Inflammatory macrophage treated with lipopolysaccharide for 4 hours (primary cell): ENCODE results near the gene TM9SF4.
A peak's percentile ranks its signal among the peaks of the same experiment; 100 is the strongest.

ENCODE experiments used
- DNase-seq: peaks from one replicate; pipeline ENCODE4 v3.0.0-alpha.2; 2020

TM9SF4 gene, protein sequence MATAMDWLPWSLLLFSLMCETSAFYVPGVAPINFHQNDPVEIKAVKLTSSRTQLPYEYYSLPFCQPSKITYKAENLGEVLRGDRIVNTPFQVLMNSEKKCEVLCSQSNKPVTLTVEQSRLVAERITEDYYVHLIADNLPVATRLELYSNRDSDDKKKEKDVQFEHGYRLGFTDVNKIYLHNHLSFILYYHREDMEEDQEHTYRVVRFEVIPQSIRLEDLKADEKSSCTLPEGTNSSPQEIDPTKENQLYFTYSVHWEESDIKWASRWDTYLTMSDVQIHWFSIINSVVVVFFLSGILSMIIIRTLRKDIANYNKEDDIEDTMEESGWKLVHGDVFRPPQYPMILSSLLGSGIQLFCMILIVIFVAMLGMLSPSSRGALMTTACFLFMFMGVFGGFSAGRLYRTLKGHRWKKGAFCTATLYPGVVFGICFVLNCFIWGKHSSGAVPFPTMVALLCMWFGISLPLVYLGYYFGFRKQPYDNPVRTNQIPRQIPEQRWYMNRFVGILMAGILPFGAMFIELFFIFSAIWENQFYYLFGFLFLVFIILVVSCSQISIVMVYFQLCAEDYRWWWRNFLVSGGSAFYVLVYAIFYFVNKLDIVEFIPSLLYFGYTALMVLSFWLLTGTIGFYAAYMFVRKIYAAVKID

DNA sequence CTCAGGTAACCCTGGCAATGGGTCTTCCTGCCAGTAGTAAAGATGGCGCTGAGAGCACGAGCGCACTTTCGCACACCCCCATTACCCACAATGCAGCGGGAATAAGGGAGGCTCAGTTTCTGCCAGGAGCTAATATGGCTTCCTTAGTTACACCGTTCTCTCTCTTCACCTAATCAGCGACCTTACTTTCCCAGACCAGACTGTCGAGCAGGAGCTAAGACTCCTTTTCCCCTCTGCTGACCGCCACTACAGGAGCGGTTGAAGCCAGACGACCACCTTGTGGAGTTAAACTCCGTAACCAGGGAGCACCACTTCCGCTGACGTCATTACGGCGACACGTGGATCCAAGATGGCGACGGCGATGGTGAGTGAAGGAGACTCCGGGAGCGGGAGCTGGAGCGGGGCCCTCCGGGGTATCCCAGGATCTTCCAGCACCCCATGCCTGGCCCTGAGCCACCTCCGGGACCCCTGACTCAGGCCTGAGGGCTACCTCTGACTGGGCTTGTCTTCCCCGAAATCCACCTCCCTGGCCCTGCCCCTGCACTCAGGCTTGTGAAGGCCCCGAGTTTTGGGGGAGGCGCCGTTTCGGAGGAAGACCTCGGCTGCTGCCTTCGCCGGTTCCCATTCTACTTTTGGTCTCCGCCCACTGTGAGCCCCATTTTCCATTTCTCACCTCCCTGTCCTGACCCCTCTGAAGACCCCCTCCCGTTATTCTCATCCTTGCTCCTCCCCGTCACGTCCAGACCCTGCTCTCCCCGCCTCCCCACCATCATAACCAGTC lies at the start of gene TM9SF4:
TSS of gene TM9SF4 (plus strand) at position 323 of the 781 bp plus-strand sequence. CDS start at position 350, 27 bp downstream.
- DNase-seq: peak; percentile 91

DNA sequence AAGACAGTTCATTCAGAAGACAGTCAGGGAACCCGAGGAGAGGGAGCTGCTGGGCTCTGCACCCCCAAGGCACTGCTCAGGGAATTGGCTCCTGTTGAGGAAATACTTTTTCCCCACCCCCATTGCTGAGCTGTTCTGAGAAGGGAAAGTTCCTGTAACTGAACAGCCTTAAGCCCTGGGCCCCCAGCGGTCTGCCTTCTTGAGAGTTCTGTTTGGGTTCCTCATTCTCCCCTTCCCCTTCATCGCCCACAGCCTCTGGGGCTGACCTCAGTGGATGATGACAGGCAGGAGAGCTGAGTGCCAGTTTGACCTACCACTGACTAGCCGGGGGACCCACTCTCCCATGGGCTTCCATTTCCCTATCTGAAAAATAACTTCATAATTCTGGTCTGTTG lies 46.7 kb upstream of the TM9SF4 start:
- DNase-seq: peak; percentile 99

DNA sequence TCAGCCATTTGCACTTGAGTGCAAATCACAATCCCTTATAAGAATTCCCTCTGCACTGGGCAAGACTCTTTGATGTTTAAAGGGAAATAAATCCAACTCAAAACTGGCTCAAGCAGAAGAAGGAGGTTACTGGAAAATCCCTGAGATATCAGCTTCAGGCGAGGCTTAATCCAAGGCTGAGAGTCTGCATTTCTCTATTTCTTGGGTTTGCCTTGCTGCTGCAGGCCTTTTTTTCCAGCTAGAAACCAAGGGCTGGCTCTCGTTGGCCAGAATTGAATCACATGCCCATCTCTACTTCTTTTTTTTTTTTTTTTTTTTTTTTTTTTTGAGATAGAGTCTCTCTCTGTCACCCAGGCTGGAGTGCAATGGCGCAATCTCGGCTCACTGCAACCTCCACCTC lies 45.8 kb upstream of the TM9SF4 start:
- peak; percentile 85 for DNase-seq

DNA sequence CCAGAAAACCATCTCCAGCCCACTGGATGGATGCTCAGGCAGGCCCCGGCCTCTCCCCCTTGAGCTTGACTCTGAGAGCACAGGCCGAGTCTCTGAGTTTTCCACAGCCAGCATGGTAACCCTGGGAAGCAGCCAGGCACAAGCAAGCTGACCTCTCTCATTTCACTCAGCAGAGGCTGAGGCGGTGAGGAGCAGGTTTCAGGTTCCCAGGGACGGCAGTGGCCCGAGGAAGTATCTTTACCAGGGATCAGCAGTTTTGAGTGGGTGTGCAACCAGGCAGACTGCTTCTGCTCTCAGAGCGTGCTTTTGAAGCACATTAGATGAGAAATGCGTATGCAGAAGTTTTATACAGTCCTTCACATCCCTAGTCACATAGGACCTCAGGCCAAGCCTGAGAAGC lies 44.8 kb upstream of the TM9SF4 start:
- peak; percentile 90 for DNase-seq

DNA sequence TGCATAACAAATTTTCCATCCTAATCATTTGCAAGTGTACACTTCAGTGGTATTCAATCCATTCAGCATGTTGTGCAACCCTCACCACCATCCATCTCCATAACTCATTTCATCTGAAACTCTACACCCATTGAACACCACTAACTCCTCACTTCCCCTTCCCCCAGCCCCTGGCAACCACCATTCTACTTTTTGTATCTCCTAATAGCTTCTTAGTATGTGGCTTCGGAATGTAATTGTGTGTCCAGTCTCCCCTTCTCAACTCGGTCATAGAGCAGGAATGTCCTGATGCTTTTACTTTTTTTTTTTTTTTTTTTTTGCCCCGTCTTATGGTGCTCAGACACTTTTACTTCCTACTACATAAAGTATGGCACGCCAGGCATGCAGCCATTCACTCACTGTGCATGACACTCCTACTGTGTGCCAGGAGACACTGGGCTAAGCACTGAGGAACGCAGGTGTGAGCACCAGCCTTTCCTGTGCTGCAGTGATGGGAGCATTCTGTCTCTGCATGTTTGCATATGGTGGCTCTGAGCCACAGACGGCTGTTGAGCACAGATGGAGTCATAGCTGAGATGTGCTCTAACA lies 42.2 kb upstream of the TM9SF4 start:
- DNase-seq: peak; percentile 78

DNA sequence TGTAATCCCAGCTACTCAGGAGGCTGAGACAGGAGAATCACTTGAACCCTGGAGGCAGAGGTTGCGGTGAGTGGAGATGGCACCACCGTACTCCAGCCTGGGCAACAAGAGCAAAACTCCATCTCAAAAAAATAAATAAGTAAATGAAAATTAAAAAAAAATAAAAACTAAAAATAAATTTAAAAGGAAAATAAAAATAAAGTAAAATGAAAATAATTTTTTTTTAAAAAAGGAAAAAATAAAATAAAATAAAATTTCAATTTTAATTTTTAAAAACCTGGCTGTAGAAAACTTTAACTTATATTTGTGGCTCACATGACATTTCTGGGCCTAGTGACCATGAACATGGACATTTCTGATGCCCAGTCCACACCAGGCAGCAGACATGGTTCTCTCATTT lies 41.3 kb upstream of the TM9SF4 start:
- DNase-seq: no peak

DNA sequence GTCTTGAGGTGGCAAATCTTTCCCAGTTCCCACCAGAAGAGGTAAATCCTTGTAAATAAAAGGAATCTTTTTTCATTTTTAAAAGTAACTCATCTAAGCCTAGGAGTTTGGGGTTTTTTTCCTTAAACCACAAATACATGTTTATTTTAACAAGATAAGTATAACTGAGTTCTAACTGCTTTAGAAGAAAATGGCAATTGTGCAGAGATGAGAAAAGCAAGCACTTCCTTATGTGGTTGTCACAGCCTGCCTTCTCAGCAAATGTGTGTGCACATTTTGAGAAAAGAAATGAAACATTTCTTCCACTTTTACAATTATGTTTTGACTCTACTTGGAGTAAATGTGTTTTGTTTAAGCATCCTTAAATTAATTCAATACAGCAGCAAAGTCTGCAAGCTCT lies 39.8 kb upstream of the TM9SF4 start:
- no peak for DNase-seq

DNA sequence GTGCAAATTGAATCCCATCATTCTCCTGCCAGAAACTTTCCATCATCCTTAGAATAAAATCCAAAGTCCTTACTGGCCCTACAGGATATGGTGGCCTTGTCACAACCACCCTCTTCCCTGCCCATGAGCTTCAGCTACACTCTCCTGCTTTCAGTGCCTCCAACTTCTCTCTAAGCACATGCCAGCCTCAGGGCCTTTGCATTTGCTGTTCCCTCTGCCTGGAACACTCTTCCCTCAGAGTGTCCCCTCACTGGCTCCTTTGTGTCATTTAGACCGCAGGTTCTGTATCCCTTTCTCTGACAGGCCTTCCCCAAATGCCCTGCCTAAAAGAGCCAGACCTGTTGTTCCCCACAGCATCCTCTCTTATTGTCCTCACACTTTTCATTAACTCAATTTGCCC lies 39.2 kb upstream of the TM9SF4 start:
- no peak for DNase-seq

DNA sequence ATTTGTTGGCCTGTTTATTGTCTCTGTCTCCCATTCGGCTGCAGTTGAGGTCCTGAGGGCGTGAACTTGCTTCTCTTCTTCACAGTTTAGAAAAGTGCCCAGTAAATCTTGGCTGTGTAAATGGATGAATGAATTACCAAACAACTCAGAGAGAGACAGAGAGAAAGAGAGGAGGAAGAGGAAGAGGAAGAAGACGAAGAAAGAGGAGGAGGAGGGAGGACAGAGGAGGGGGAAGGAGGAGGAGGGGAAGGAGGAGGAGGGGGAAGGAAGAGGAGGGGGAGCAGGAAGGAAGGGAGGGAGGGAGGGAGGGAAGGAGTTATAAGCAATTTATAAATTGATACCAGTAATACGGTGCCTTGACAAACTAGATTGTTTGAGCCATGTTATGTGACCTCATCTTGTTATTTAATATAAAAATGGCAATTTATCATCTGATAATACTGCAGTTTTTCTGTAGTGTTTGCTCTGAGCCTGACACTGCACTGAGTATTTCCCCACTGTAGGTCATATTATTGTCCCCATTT lies 38.8 kb upstream of the TM9SF4 start:
- no peak for DNase-seq

DNA sequence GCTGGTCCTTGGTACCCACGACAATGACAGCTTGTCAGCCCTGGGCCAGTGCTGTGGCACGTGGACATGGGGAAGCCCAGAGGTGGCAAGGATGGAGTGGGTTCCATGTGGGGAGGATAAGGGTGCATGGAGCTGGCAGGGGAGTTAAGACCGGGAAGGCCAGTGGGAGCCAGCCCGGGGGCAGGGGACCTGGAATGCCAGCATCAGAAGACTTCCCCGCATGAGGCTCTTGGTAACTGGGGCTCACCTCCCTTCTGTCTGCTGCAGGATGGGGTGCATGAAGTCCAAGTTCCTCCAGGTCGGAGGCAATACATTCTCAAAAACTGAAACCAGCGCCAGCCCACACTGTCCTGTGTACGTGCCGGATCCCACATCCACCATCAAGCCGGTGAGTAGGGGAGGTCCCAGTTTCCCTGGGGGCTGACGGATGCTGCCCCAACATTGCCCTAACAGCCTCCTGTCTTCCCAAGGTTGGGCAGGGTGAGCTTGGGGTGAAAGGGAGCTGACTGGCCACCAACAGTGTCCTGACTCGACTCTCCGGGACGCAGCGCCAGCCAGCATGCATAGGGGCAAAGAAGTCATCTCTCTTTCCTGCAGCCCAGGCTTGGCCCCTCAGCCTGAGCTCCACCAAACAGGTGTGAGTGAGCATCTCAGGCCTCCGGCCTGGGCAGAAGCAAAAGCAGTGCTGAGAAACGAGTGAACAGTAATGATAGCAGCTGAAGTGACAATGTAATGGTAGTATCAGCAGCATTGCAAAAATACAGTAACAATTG lies 37.9 kb upstream of the TM9SF4 start:
- DNase-seq: no peak

DNA sequence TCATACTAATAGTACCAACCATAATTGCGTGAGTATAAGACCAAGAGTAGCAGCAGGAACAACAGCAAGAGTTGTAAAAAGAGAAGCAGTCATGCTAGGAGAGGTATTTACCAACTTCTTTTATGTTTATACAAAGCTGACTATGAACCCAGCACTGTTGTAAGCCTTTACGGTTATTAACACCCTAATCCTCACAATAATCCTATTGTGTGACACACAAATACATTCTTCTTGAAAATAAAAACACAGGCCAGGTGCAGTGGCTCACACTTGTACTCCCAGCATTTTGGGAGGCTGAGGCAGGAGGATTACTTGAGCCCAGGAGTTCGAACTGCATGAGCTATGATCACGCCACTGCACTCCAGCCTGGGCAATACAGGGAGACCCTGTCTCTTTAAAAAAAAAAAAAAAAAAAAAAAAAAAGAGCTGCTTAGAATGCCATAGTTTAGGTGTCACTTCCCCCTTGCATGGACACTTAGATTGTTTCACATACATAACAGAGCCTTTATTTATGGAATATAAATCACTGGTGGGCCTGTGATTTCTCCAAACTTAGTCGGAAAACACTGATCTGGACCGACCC lies 37.3 kb upstream of the TM9SF4 start:
- no peak for DNase-seq

DNA sequence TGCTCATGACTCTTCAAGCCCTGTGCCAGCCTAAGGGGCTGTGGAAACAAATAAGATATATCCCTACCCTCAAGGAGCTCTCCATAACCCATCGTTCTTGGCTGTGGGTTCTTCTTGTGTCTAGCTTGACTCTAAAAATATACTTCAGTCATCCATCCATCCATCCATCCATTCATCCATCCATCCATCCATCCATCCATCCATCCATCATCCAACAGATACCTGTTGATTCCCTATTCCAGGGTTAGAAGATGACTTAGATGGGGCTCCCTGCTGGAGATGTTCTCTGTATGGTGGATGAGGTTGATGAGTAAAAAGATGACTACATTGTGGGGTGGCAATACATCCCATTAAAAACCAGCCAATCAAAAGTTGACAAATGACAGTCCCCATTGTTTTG lies 34.0 kb upstream of the TM9SF4 start:
- no peak for DNase-seq

DNA sequence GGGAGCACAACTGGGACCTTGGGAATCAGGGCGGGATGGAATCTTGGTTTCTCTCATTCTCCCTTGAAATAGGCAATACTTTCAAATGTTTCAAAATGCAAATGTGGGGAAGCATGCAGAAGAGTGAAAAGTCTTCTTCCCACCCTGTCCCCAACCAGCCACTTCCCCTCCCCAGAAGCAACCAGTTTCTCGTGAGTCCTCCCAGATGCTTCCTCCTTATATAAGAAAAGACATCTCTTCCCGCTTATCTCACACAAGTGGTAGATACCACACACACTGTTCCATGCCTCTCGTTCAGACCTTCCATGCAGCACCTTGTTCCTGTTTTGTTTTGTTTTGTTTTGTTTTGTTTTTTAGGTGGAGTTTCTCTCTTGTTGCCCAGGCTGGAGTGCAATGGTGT lies 32.3 kb upstream of the TM9SF4 start:
- DNase-seq: peak; percentile 81

DNA sequence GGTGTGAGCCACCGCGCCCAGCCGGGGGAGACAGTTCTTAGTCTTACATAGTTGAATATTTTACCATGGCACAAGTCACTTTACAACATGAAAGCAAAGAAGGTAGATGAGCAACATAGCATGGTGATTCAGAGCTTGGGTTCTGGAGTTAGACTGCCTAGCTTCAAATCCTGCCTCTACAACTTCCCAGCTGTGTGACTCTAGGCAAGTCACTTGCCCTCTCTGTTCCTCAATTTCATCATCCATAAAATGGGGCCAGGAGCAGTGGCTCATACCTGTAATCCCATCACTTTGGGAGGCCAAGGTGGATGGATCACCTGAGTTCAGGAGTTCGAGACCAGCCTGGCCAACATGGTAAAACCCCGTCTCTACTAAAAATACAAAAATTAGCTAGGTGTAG lies 31.2 kb upstream of the TM9SF4 start:
- no peak for DNase-seq

DNA sequence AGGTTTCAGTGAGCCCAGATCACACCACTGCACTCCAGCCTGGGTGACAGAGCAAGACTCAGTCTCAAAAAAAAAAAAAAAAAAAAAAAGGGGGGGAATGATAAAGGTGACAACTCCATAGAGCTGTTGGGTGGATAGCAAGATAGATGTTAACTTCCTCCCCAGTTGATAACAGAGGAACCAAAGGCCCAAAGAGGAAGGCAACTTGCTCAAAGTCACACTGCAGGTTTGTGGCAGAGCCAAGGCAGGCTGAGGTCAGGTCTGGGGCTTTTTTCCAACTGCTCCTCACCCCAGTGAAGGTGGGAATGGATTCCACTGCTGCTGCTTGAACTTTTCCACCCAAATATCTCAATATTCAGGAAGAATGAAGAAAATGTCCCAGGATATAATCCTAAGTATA lies 30.7 kb upstream of the TM9SF4 start:
- no peak for DNase-seq

DNA sequence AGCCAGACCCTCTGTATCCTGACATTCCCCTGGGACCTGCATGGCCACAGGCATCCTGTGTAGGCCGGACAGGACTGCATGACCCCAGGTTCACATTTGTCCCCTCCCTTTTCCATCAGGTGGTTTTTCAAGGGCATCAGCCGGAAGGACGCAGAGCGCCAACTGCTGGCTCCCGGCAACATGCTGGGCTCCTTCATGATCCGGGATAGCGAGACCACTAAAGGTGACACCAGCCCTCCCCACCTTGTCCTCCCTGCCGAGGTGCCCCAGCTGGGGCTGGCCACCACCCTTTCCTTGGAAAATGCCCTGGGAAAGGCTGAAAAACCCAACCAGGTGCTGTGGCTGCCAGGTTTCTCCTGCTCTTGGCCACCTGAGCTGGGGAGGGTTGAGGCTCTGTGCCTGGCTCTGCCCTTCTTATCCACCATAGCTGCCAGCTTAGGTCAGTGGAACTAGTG lies 29.8 kb upstream of the TM9SF4 start:
- no peak for DNase-seq

DNA sequence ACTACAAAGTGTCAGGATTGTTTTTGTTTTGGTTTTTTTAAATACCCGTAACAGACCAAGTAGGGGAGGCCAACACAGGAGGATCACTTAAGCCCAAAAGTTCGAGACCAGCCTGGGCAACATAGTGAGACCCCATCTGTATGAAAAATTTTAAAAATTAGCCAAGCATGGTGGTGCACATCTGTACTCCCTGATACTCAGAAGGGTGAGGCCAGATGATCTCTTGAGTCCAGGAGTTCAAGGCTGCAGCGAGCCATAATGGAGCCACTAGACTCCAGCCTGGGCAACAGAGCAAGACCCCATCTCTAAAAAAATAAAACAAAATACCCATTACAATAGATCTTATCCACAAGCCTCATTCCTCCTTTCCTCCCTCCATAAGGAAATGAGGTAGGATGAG lies 28.7 kb upstream of the TM9SF4 start:
- DNase-seq: no peak

DNA sequence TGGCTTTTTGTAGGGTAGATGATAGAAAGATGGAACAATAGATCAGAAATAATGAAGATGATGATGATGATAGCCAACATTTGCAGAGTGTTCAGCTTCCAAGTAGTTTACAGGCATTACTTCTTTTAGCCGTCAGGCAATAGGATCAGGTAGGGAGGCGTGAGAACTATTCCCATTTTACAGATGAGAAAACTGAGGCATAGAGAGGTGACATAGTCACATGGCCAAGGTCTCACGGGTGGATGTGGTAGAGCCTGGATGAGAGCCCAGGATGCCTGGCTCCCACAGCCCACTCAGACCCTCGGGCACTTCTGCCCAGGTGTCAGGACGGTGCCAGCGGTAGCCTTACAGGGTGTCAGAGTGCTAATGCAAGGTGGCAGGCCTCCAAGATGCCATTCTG lies 26.0 kb upstream of the TM9SF4 start:
- DNase-seq: no peak

DNA sequence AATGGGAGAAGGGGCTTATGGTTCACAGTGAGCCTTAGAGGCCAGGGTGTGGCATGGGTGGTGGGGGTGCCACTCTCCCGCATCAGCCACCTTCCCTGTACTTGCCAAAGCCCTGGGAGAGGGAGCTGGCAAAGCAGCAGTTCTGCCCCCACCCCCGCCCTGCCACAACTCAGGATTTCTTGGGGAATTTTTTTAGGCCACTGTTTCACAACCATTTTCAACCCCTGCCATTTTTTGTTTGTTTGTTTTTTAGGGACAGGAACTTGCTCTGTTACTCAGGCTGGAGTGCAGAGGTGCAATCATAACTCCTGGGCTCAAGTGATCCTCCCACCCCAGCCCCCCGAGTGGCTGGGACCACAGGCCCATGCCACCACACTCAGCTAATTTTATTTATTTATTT lies 22.4 kb upstream of the TM9SF4 start:
- DNase-seq: peak; percentile 61

DNA sequence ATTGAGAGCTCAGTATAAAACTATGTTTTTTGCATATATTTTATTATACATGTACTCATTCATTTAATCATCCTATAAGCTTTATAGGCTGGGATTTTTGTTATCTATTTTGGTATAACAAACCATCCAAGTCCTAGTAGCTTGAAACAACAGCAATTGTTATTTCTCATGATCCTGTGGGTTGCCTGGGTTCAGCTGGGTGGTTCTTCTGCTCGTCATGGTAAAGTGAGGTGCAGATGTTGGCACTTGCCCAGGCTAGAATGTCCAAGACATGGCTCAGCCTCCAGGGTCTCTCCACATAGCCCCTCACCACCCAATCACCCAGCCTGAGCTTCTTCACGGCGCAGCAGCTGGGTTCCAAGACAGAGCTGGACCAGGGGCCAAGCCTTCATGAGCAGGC lies 20.8 kb upstream of the TM9SF4 start:
- no peak for DNase-seq

DNA sequence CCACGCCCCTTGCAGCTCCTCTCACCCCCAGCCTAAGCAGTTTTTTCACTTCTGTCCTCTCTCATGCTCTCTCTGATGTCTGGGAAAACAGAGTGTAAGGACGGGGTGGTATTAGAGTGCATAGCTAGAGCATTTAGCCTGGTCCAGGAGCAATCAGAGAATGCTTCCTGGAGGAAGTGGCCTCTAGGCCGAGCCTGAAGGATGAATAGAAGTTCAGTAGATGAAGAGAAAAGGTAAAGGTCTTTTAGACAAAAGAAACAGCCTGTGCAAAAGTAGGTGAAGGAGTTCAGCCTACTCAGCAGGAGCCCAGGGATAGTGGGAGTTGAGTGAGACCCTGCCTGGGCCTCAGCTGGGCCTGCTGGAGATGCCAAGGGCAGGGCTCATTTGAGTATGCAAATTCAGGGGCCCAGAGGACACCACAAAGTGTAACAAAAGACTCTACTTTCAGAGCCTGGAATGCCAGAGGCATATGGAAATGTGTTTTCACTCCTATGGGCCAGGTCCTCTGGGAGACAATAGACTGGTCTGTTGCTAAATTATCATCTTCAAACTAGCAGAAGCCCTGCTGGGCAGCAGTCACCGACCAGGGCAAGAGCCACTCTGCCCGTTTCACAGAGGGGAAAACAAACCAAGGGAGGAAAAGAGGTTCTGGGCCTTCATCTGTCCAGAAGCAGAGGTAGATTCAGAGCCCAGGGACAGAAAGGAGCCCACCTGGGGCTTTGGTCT lies 19.7 kb upstream of the TM9SF4 start:
- no peak for DNase-seq
